WTC11 (cell line): ENCODE results near the gene NINL. TPM values are rescaled to one million over a fixed set of nuclear protein-coding genes. Genes with fewer than 3 reads are reported as not detected.
A peak's percentile ranks its signal among the peaks of the same experiment; 100 is the strongest.

Experiments used
- ATAC-seq: fragments of 200-7000 bp; cut with Tn5 transposase; 2 replicates; pipeline ENCODE4 v1.10.0; 2021; ENCODE audit warnings: mild to moderate bottlenecking, moderate library complexity
- CTCF ChIA-PET: fragments of 300-600 bp; sonication (Branson Sonifier 250); formaldehyde crosslinking; loops from one replicate; lab custom pipeline; 2021; ENCODE audit warnings: antibody characterized with exemption; lab: Charles Lee
- POLR2A ChIA-PET: fragments of 350-600 bp; sonication (Branson Sonifier 250); formaldehyde crosslinking; loops from one replicate; lab custom pipeline; 2021; ENCODE audit warnings: antibody characterized with exemption; lab: Charles Lee
- DNase-seq: peaks from one replicate; pipeline ENCODE4 v3.0.0; 2021; ENCODE audit warnings: low spot score
- H3K27ac Mint-ChIP-seq: 2 replicates; pipeline ENCODE4 v1.8.0; 2021; ENCODE audit warnings: mixed read lengths
- H3K27me3 Mint-ChIP-seq: 2 replicates; pipeline ENCODE4 v1.8.0; 2021; ENCODE audit warnings: low read depth, mild to moderate bottlenecking, moderate library complexity, mixed read lengths
- H3K36me3 Mint-ChIP-seq: 2 replicates; pipeline ENCODE4 v1.8.0; 2021; ENCODE audit warnings: mixed read lengths
- H3K4me1 Mint-ChIP-seq: 2 replicates; pipeline ENCODE4 v1.8.0; 2022; ENCODE audit warnings: mixed read lengths
- H3K4me3 Mint-ChIP-seq: 2 replicates; pipeline ENCODE4 v1.8.0; 2021; ENCODE audit warnings: mild to moderate bottlenecking, moderate library complexity, mixed read lengths
- H3K9me3 Mint-ChIP-seq: 2 replicates; pipeline ENCODE4 v1.8.0; 2021; ENCODE audit warnings: mixed read lengths
- E2F1 ChIP-seq: sonication (generic); formaldehyde crosslinking; IDR thresholded peaks from 2 replicates; pipeline ENCODE4 v1.8.0; 2022; ENCODE audit warnings: mild to moderate bottlenecking, missing genetic modification reagents
- E2F5 ChIP-seq: sonication (generic); formaldehyde crosslinking; IDR thresholded peaks from 2 replicates; pipeline ENCODE4 v1.8.1; 2022; ENCODE audit warnings: mild to moderate bottlenecking, moderate library complexity, missing genetic modification reagents
- FOXK1 ChIP-seq: sonication (generic); formaldehyde crosslinking; IDR thresholded peaks from 2 replicates; pipeline ENCODE4 v1.8.0; 2022; ENCODE audit warnings: mild to moderate bottlenecking, moderate library complexity, missing genetic modification reagents
- GABPB1 ChIP-seq: sonication (generic); formaldehyde crosslinking; IDR thresholded peaks from 2 replicates; pipeline ENCODE4 v1.8.1; 2023; ENCODE audit warnings: mild to moderate bottlenecking, missing genetic modification reagents
- GTF2I ChIP-seq: fragments of 250-450 bp; sonication (Bioruptor Pico); conservative IDR thresholded peaks from 2 replicates; pipeline ENCODE4 v1.4.0; 2021; ENCODE audit warnings: mild to moderate bottlenecking
- IRF2 ChIP-seq: sonication (generic); formaldehyde crosslinking; IDR thresholded peaks from 2 replicates; pipeline ENCODE4 v1.8.0; 2022; ENCODE audit warnings: low read depth, missing genetic modification reagents, borderline replicate concordance
- JAZF1 ChIP-seq: fragments of 250-450 bp; sonication (Bioruptor Pico); IDR thresholded peaks from 2 replicates; pipeline ENCODE4 v1.9.0; 2021; ENCODE audit warnings: moderate library complexity, mild to moderate bottlenecking, inconsistent platforms
- JUN ChIP-seq: sonication (generic); formaldehyde crosslinking; IDR thresholded peaks from 2 replicates; pipeline ENCODE4 v1.8.0; 2023; ENCODE audit warnings: mild to moderate bottlenecking, missing genetic modification reagents
- MAX ChIP-seq: sonication (generic); formaldehyde crosslinking; IDR thresholded peaks from 2 replicates; pipeline ENCODE4 v1.8.0; 2022; ENCODE audit warnings: mild to moderate bottlenecking, missing genetic modification reagents
- NR2C2 ChIP-seq: sonication (generic); formaldehyde crosslinking; IDR thresholded peaks from 2 replicates; pipeline ENCODE4 v1.8.0; 2022; ENCODE audit warnings: mild to moderate bottlenecking, missing genetic modification reagents
- PRRX2 ChIP-seq: fragments of 250-450 bp; sonication (Bioruptor Pico); IDR thresholded peaks from 2 replicates; pipeline ENCODE4 v1.8.0; 2021; ENCODE audit warnings: mild to moderate bottlenecking
- RORB ChIP-seq: fragments of 250-450 bp; sonication (Bioruptor Pico); IDR thresholded peaks from 2 replicates; pipeline ENCODE4 v1.9.0; 2021; ENCODE audit warnings: mild to moderate bottlenecking
- SP1 ChIP-seq: sonication (generic); formaldehyde crosslinking; conservative IDR thresholded peaks from 2 replicates; pipeline ENCODE4 v1.8.1; 2022; ENCODE audit warnings: missing genetic modification reagents
- TEAD1 ChIP-seq: sonication (generic); formaldehyde crosslinking; IDR thresholded peaks from 2 replicates; pipeline ENCODE4 v1.8.0; 2022; ENCODE audit warnings: mild to moderate bottlenecking, missing genetic modification reagents
- TEAD4 ChIP-seq: sonication (generic); formaldehyde crosslinking; IDR thresholded peaks from 2 replicates; pipeline ENCODE4 v1.8.0; 2022; ENCODE audit warnings: mild to moderate bottlenecking, missing genetic modification reagents
- TP53 ChIP-seq: sonication (generic); formaldehyde crosslinking; IDR thresholded peaks from 2 replicates; pipeline ENCODE4 v1.8.1; 2023; ENCODE audit warnings: mild to moderate bottlenecking, missing genetic modification reagents
- USF1 ChIP-seq: sonication (generic); formaldehyde crosslinking; IDR thresholded peaks from 2 replicates; pipeline ENCODE4 v1.8.0; 2022; ENCODE audit warnings: mild to moderate bottlenecking, missing genetic modification reagents
- ZBTB21 ChIP-seq: sonication (generic); formaldehyde crosslinking; IDR thresholded peaks from 2 replicates; pipeline ENCODE4 v1.8.1; 2023; ENCODE audit warnings: mild to moderate bottlenecking, missing genetic modification reagents, borderline replicate concordance
- ZNF219 ChIP-seq: sonication (generic); formaldehyde crosslinking; IDR thresholded peaks from 2 replicates; pipeline ENCODE4 v1.8.0; 2023; ENCODE audit warnings: missing genetic modification reagents, mild to moderate bottlenecking, borderline replicate concordance
- ZNF263 ChIP-seq: sonication (generic); formaldehyde crosslinking; IDR thresholded peaks from 2 replicates; pipeline ENCODE4 v1.8.1; 2022; ENCODE audit warnings: low read depth, mild to moderate bottlenecking, moderate library complexity, missing genetic modification reagents
- ZNF317 ChIP-seq: sonication (generic); formaldehyde crosslinking; IDR thresholded peaks from 2 replicates; pipeline ENCODE4 v1.8.1; 2023; ENCODE audit warnings: low read depth, mild to moderate bottlenecking, moderate library complexity, missing genetic modification reagents, borderline replicate concordance
- total RNA-seq: library from RNA; stranded (reverse); gene quantifications from 3 replicates; pipeline ENCODE4 v1.2.3, GENCODE V29; 2021
- TF ChIP-seq, protein P1 (sequence below): fragments of 250-450 bp; sonication (Bioruptor Pico); IDR thresholded peaks from 2 replicates; pipeline ENCODE4 v1.9.0; 2021; ENCODE audit warnings: moderate library complexity, mild to moderate bottlenecking, inconsistent platforms, borderline replicate concordance
- TF ChIP-seq, protein P2 (sequence below): fragments of 250-450 bp; sonication (Bioruptor Pico); IDR thresholded peaks from 2 replicates; pipeline ENCODE4 v1.8.0; 2021; ENCODE audit warnings: mild to moderate bottlenecking
- TF ChIP-seq, protein P3 (sequence below): sonication (generic); formaldehyde crosslinking; IDR thresholded peaks from 2 replicates; pipeline ENCODE4 v1.8.0; 2023; ENCODE audit warnings: missing genetic modification reagents
- TF ChIP-seq, protein P4 (sequence below): sonication (generic); formaldehyde crosslinking; conservative IDR thresholded peaks from 2 replicates; pipeline ENCODE4 v1.8.1; 2023; ENCODE audit warnings: mild to moderate bottlenecking, low read depth, missing genetic modification reagents, moderate library complexity

Gene NINL
- total RNA-seq, 1 experiment from 2014 or later = 36.0 TPM

GRCh38 chr20:25418776-25419175 lies 166.6 kb downstream of the NINL start:
- TF ChIP-seq JAZF1 (no peak), FOXK1 (CRISPR knock-in tag) (no peak)
- ChIA-PET POLR2A (no interaction called here), CTCF (interaction anchor here (0.8 kb wide), 1 partner anchor 11 kb away, joined by 3 read pairs; no protein-coding TSS in a partner anchor)
- H3K4me1 Mint-ChIP-seq = no peaks in the 10 kb centered on the region
- H3K36me3 Mint-ChIP-seq = peaks cover 66% of the 10 kb centered on the region
- ATAC-seq (no peak), DNase-seq (no peak)
- no peaks in the 10 kb centered on the region for H3K9me3 Mint-ChIP-seq
- H3K4me3 Mint-ChIP-seq = no peak overlapping the region
- no peaks in the 10 kb centered on the region for H3K27me3 Mint-ChIP-seq
- no peak overlapping the region for H3K27ac Mint-ChIP-seq

- Mint-ChIP-seq H3K36me3 (peaks cover 24% of the 10 kb centered on the region), H3K4me1 (peaks cover 18% of the 10 kb centered on the region), H3K27ac (peak overlapping the region; percentile 86), H3K27me3 (peaks cover 7% of the 10 kb centered on the region; the same call in 1 of the 2 replicates), H3K4me3 (peak overlapping the region; percentile 92), H3K9me3 (peaks cover 8% of the 10 kb centered on the region)
- DNase-seq = no peak
- TF ChIP-seq, protein P1, sequence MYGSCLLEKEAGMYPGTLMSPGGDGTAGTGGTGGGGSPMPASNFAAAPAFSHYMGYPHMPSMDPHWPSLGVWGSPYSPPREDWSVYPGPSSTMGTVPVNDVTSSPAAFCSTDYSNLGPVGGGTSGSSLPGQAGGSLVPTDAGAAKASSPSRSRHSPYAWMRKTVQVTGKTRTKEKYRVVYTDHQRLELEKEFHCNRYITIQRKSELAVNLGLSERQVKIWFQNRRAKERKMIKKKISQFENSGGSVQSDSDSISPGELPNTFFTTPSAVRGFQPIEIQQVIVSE (CRISPR knock-in tag) = no peak
- TF ChIP-seq TEAD1 = no peak
- no peak for TF ChIP-seq NR2C2
- TF ChIP-seq SP1 (CRISPR knock-in tag) = no peak
- TF ChIP-seq TEAD4 = no peak
- TF ChIP-seq, protein P2, sequence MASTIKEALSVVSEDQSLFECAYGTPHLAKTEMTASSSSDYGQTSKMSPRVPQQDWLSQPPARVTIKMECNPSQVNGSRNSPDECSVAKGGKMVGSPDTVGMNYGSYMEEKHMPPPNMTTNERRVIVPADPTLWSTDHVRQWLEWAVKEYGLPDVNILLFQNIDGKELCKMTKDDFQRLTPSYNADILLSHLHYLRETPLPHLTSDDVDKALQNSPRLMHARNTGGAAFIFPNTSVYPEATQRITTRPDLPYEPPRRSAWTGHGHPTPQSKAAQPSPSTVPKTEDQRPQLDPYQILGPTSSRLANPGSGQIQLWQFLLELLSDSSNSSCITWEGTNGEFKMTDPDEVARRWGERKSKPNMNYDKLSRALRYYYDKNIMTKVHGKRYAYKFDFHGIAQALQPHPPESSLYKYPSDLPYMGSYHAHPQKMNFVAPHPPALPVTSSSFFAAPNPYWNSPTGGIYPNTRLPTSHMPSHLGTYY (CRISPR knock-in tag) = no peak
- TF ChIP-seq, protein P3, sequence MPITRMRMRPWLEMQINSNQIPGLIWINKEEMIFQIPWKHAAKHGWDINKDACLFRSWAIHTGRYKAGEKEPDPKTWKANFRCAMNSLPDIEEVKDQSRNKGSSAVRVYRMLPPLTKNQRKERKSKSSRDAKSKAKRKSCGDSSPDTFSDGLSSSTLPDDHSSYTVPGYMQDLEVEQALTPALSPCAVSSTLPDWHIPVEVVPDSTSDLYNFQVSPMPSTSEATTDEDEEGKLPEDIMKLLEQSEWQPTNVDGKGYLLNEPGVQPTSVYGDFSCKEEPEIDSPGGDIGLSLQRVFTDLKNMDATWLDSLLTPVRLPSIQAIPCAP (CRISPR knock-in tag) = no peak
- TF ChIP-seq, protein P4, sequence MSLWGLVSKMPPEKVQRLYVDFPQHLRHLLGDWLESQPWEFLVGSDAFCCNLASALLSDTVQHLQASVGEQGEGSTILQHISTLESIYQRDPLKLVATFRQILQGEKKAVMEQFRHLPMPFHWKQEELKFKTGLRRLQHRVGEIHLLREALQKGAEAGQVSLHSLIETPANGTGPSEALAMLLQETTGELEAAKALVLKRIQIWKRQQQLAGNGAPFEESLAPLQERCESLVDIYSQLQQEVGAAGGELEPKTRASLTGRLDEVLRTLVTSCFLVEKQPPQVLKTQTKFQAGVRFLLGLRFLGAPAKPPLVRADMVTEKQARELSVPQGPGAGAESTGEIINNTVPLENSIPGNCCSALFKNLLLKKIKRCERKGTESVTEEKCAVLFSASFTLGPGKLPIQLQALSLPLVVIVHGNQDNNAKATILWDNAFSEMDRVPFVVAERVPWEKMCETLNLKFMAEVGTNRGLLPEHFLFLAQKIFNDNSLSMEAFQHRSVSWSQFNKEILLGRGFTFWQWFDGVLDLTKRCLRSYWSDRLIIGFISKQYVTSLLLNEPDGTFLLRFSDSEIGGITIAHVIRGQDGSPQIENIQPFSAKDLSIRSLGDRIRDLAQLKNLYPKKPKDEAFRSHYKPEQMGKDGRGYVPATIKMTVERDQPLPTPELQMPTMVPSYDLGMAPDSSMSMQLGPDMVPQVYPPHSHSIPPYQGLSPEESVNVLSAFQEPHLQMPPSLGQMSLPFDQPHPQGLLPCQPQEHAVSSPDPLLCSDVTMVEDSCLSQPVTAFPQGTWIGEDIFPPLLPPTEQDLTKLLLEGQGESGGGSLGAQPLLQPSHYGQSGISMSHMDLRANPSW (CRISPR knock-in tag) = no peak
- no peak for TF ChIP-seq ZNF317
- TF ChIP-seq ZBTB21 = no peak
- no peak for TF ChIP-seq ZNF263 (CRISPR knock-in tag)
- TF ChIP-seq GTF2I (CRISPR knock-in tag) = no peak
- no peak for TF ChIP-seq E2F5 (CRISPR knock-in tag)
- POLR2A ChIA-PET = no interaction called here
- CTCF ChIA-PET = interaction anchor here (1.5 to 3.1 kb wide), 3 partner anchors 10 to 11 kb away, joined by 3 to 33 read pairs (median 4); no protein-coding TSS in a partner anchor
- ATAC-seq = no peak
Measured at GRCh38 chr20:25408890-25409289, 176.4 kb downstream of the NINL start.

GRCh38 chr20:25408170-25408547 lies 177.2 kb downstream of the NINL start:
- Mint-ChIP-seq H3K27me3 (peaks cover 7% of the 10 kb centered on the region; the same call in 1 of the 2 replicates), H3K4me1 (peaks cover 18% of the 10 kb centered on the region), H3K9me3 (peaks cover 16% of the 10 kb centered on the region), H3K4me3 (peak overlapping the region; percentile 92), H3K27ac (peak overlapping the region; percentile 94), H3K36me3 (peaks cover 25% of the 10 kb centered on the region)
- no peak for ATAC-seq
- CTCF ChIA-PET = interaction anchor here (1.4 to 3.1 kb wide), 5 partner anchors 10 to 113 kb away, joined by 3 to 33 read pairs (median 10); partner anchors contain the start of gene ABHD12
- DNase-seq = no peak
- POLR2A ChIA-PET = interaction anchor here (1.1 to 1.7 kb wide), 4 partner anchors 9 to 176 kb away, joined by 3 to 9 read pairs (median 4); no protein-coding TSS in a partner anchor
- TF ChIP-seq MAX (CRISPR knock-in tag) = no peak
- TF ChIP-seq TP53 = no peak
- no peak for TF ChIP-seq TEAD4
- no peak for TF ChIP-seq USF1
- no peak for TF ChIP-seq ZBTB21
- TF ChIP-seq E2F1 (CRISPR knock-in tag) = no peak
- TF ChIP-seq JUN (CRISPR knock-in tag) = no peak
- TF ChIP-seq GABPB1 (CRISPR knock-in tag) = no peak
- TF ChIP-seq JAZF1 = no peak
- no peak for TF ChIP-seq TEAD1
- TF ChIP-seq ZNF263 (CRISPR knock-in tag) = no peak
- TF ChIP-seq ZNF219 = no peak
- no peak for TF ChIP-seq PRRX2
- no peak for TF ChIP-seq RORB (CRISPR knock-in tag)
- TF ChIP-seq IRF2 = no peak
